ENCODE data around the gene CDK19. TPM values are rescaled to one million over a fixed set of nuclear protein-coding genes. Genes with fewer than 3 reads are reported as not detected.
A peak's percentile ranks its signal among the peaks of the same experiment; 100 is the strongest.

The CDK19 gene
- total and polyA plus RNA-seq, 9 of the 15 experiments (the other 6 are each of a cell fraction or from before 2014, with no cell fraction given) = 3.8 to 15.2 (median 7.4) TPM

DNA sequence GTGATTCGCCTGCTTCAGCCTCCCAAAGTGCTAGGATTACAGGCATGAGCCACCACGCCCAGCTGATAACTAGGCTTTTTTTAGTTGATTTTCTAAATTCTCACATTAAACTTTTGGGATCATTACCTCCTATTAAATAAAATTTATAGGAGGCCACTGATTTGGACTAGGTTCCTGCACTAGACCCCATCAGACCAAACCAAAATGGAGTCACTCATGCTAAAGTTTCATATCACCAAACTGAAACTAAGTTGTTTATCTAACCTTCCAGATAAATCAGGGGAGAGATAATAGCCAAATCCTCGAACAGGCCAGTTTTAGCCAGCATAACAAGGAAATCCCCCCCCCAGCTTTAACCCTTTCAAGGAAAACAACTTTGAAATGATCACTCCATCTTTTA, 240.5 kb downstream of the CDK19 start (continued):
- TF ChIP-seq, protein P1, sequence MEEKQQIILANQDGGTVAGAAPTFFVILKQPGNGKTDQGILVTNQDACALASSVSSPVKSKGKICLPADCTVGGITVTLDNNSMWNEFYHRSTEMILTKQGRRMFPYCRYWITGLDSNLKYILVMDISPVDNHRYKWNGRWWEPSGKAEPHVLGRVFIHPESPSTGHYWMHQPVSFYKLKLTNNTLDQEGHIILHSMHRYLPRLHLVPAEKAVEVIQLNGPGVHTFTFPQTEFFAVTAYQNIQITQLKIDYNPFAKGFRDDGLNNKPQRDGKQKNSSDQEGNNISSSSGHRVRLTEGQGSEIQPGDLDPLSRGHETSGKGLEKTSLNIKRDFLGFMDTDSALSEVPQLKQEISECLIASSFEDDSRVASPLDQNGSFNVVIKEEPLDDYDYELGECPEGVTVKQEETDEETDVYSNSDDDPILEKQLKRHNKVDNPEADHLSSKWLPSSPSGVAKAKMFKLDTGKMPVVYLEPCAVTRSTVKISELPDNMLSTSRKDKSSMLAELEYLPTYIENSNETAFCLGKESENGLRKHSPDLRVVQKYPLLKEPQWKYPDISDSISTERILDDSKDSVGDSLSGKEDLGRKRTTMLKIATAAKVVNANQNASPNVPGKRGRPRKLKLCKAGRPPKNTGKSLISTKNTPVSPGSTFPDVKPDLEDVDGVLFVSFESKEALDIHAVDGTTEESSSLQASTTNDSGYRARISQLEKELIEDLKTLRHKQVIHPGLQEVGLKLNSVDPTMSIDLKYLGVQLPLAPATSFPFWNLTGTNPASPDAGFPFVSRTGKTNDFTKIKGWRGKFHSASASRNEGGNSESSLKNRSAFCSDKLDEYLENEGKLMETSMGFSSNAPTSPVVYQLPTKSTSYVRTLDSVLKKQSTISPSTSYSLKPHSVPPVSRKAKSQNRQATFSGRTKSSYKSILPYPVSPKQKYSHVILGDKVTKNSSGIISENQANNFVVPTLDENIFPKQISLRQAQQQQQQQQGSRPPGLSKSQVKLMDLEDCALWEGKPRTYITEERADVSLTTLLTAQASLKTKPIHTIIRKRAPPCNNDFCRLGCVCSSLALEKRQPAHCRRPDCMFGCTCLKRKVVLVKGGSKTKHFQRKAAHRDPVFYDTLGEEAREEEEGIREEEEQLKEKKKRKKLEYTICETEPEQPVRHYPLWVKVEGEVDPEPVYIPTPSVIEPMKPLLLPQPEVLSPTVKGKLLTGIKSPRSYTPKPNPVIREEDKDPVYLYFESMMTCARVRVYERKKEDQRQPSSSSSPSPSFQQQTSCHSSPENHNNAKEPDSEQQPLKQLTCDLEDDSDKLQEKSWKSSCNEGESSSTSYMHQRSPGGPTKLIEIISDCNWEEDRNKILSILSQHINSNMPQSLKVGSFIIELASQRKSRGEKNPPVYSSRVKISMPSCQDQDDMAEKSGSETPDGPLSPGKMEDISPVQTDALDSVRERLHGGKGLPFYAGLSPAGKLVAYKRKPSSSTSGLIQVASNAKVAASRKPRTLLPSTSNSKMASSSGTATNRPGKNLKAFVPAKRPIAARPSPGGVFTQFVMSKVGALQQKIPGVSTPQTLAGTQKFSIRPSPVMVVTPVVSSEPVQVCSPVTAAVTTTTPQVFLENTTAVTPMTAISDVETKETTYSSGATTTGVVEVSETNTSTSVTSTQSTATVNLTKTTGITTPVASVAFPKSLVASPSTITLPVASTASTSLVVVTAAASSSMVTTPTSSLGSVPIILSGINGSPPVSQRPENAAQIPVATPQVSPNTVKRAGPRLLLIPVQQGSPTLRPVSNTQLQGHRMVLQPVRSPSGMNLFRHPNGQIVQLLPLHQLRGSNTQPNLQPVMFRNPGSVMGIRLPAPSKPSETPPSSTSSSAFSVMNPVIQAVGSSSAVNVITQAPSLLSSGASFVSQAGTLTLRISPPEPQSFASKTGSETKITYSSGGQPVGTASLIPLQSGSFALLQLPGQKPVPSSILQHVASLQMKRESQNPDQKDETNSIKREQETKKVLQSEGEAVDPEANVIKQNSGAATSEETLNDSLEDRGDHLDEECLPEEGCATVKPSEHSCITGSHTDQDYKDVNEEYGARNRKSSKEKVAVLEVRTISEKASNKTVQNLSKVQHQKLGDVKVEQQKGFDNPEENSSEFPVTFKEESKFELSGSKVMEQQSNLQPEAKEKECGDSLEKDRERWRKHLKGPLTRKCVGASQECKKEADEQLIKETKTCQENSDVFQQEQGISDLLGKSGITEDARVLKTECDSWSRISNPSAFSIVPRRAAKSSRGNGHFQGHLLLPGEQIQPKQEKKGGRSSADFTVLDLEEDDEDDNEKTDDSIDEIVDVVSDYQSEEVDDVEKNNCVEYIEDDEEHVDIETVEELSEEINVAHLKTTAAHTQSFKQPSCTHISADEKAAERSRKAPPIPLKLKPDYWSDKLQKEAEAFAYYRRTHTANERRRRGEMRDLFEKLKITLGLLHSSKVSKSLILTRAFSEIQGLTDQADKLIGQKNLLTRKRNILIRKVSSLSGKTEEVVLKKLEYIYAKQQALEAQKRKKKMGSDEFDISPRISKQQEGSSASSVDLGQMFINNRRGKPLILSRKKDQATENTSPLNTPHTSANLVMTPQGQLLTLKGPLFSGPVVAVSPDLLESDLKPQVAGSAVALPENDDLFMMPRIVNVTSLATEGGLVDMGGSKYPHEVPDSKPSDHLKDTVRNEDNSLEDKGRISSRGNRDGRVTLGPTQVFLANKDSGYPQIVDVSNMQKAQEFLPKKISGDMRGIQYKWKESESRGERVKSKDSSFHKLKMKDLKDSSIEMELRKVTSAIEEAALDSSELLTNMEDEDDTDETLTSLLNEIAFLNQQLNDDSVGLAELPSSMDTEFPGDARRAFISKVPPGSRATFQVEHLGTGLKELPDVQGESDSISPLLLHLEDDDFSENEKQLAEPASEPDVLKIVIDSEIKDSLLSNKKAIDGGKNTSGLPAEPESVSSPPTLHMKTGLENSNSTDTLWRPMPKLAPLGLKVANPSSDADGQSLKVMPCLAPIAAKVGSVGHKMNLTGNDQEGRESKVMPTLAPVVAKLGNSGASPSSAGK (IDR thresholded peaks at IDR 0.05) = no peak
- peak; percentile 76; the same call in 1 of the 2 replicates for TF ChIP-seq HDAC8 (tag; IDR thresholded peaks at IDR 0.05)
- TF ChIP-seq L3MBTL2 (IDR thresholded peaks at IDR 0.05) = no peak
- peak; percentile 86; the same call in 1 of the 2 replicates for TF ChIP-seq KLF6 (CRISPR knock-in tag; IDR thresholded peaks at IDR 0.05; ENCODE audit: borderline replicate concordance)
- no peak for TF ChIP-seq LARP7 (IDR thresholded peaks at IDR 0.05)
- TF ChIP-seq, protein P2, sequence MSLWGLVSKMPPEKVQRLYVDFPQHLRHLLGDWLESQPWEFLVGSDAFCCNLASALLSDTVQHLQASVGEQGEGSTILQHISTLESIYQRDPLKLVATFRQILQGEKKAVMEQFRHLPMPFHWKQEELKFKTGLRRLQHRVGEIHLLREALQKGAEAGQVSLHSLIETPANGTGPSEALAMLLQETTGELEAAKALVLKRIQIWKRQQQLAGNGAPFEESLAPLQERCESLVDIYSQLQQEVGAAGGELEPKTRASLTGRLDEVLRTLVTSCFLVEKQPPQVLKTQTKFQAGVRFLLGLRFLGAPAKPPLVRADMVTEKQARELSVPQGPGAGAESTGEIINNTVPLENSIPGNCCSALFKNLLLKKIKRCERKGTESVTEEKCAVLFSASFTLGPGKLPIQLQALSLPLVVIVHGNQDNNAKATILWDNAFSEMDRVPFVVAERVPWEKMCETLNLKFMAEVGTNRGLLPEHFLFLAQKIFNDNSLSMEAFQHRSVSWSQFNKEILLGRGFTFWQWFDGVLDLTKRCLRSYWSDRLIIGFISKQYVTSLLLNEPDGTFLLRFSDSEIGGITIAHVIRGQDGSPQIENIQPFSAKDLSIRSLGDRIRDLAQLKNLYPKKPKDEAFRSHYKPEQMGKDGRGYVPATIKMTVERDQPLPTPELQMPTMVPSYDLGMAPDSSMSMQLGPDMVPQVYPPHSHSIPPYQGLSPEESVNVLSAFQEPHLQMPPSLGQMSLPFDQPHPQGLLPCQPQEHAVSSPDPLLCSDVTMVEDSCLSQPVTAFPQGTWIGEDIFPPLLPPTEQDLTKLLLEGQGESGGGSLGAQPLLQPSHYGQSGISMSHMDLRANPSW (CRISPR knock-in tag; IDR thresholded peaks at IDR 0.05) = no peak
- TF ChIP-seq NR2C1 (IDR thresholded peaks at IDR 0.05) = no peak
- peak; percentile 78 for TF ChIP-seq NR2C1 (tag; IDR thresholded peaks at IDR 0.05)
- TF ChIP-seq PPARD (CRISPR knock-in tag; IDR thresholded peaks at IDR 0.05) = no peak
- no peak for TF ChIP-seq NEUROD1 (IDR thresholded peaks at IDR 0.05; ENCODE audit: borderline replicate concordance, low read depth, low read length, partially characterized antibody)
- no peak for TF ChIP-seq VEZF1 (CRISPR knock-in tag; IDR thresholded peaks at IDR 0.05)
- no peak for TF ChIP-seq PRMT5 (CRISPR knock-in tag; IDR thresholded peaks at IDR 0.05)

All from K562 (cell line).